Natural killer cell treated with Interleukin-12 subunit alpha and Interleukin-12 subunit beta and Interleukin-15 and Interleukin-18, amount 100 ng/mL, for 72 hours (primary cell): Measurements from ENCODE around the gene SPPL2C. TPM values are rescaled to one million over a fixed set of nuclear protein-coding genes. Genes with fewer than 3 reads are reported as not detected.
"Not testable (repeated sequence)": the region's sequence is repeated elsewhere in the genome, so short reads cannot be mapped to it uniquely, and the experiment has no call there.

Experiments
- ATAC-seq, 2 donors: fragments of 150-1000 bp; cut with Tn5 transposase in 1 of 2; sonication (Bioruptor Pico), chemical (Tn5 transposase) in 1 of 2; 2 replicates each; pipeline ENCODE4 v1.10.0; 2021
- DNase-seq: peaks from one replicate; pipeline ENCODE4 v3.0.0; 2022; ENCODE audit warnings: low spot score
- H3K27ac Mint-ChIP-seq, 2 donors: 1 replicate in 1 of 2; 2 replicates in 1 of 2; pipeline ENCODE4 v1.8.0; 2022; ENCODE audit warnings: mixed read lengths in 2 of 2, mild to moderate bottlenecking in 1 of 2, moderate library complexity in 1 of 2
- H3K27me3 Mint-ChIP-seq, 2 donors: 1 replicate in 1 of 2; 2 replicates in 1 of 2; pipeline ENCODE4 v1.8.0; 2022; ENCODE audit warnings: mixed read lengths in 2 of 2
- H3K36me3 Mint-ChIP-seq: one replicate; pipeline ENCODE4 v1.8.0; 2022; ENCODE audit warnings: mixed read lengths
- H3K4me1 Mint-ChIP-seq, 2 donors: 1 replicate in 1 of 2; 2 replicates in 1 of 2; pipeline ENCODE4 v1.8.0; 2022; ENCODE audit warnings: low read depth in 2 of 2, mixed read lengths in 2 of 2, mild to moderate bottlenecking in 1 of 2
- H3K4me3 Mint-ChIP-seq: one replicate; pipeline ENCODE4 v1.8.0; 2022; ENCODE audit warnings: mixed read lengths
- H3K9me3 Mint-ChIP-seq: 2 replicates; pipeline ENCODE4 v1.8.0; 2022; ENCODE audit warnings: mixed read lengths
- total RNA-seq, 2 donors: library from RNA; stranded (reverse); gene quantifications; one replicate each; pipeline ENCODE4 v1.2.3, GENCODE V29; 2022

Gene SPPL2C
- total RNA-seq, 2 donors from 2014 or later, result not detected

DNA sequence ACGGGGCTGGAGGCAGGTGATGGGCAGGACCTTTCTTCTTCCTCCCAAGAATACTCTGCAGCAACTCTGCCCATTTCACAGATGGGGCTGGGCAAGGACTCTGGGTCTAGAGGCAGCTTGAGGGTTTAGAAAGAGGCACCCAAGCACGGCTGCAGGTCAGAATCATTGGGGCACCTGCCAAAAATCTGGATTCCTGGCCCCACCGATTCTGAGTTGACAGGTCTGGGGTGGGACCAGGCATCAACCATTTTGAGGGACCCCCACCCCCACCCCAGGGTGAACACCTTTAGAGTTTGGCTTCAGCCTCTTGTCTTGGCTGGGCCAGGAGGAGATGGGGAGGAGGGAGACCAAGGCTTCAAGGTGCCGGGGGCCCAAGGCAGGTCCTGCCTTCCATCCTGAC lies 5.3 kb downstream of the SPPL2C start:
- H3K27ac Mint-ChIP-seq, result no peak overlapping the region
- DNase-seq (peak; percentile 35), ATAC-seq (no peak)
- H3K4me1 Mint-ChIP-seq, result peaks cover 2 to 4% of the 10 kb centered on the region in 2 donors
- no peaks in the 10 kb centered on the region for H3K36me3 Mint-ChIP-seq
- no peak overlapping the region for H3K4me3 Mint-ChIP-seq
- no peaks in the 10 kb centered on the region for H3K9me3 Mint-ChIP-seq
- H3K27me3 Mint-ChIP-seq, result peaks cover 0 to 12% of the 10 kb centered on the region in 2 donors

DNA sequence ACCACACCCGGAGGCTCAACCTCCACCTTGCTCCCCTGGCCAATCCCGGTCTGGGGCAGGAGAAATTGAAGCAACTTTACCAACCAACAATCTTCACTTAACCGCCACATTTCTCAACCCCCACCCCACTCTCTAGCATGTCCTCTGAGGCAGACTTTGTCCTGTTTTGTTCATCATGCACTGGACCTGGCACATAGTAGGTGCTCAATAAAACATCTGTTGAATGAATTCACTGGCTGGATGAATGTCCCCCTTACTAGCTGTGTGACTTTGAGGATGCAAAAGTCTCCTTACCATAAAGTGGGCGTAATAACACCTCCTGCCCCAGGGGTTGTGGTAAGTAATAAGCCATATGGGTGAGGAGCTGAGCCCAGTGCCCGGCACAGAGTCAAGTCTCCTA lies 5.8 kb downstream of the SPPL2C start:
- no peak for ATAC-seq
- H3K27ac Mint-ChIP-seq, result no peak overlapping the region
- peaks cover 2 to 4% of the 10 kb centered on the region in 2 donors for H3K4me1 Mint-ChIP-seq
- no peaks in the 10 kb centered on the region for H3K9me3 Mint-ChIP-seq
- no peaks in the 10 kb centered on the region for H3K36me3 Mint-ChIP-seq
- H3K27me3 Mint-ChIP-seq, result peaks cover under 1 to 15% of the 10 kb centered on the region in 2 donors
- DNase-seq, result no peak
- H3K4me3 Mint-ChIP-seq, result no peak overlapping the region

DNA sequence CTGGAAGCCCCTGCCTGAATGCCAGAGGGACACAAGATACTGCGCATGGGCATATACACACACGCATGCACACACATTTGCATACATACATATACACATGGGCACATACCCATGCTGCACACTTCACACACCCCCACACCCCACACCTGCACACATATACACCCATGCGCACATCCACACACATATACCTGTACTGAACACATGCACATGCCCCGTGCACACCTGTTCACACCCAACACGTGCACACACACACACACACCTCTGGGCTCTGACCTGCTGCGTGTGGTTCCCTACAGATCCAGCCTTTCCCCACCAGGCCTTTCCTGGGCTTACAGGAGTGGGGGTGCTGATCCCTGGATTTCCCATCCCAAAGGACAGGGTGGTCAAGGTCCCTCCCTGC lies 6.3 kb downstream of the SPPL2C start:
- Mint-ChIP-seq H3K9me3 (no peaks in the 10 kb centered on the region), H3K4me1 (peaks cover 2 to 4% of the 10 kb centered on the region in 2 donors), H3K36me3 (no peaks in the 10 kb centered on the region), H3K27ac (no peak overlapping the region), H3K27me3 (peaks cover 6 to 18% of the 10 kb centered on the region in 2 donors), H3K4me3 (no peak overlapping the region)
- ATAC-seq (peak in 1 of 2 donors; percentile 42), DNase-seq (no peak)

DNA sequence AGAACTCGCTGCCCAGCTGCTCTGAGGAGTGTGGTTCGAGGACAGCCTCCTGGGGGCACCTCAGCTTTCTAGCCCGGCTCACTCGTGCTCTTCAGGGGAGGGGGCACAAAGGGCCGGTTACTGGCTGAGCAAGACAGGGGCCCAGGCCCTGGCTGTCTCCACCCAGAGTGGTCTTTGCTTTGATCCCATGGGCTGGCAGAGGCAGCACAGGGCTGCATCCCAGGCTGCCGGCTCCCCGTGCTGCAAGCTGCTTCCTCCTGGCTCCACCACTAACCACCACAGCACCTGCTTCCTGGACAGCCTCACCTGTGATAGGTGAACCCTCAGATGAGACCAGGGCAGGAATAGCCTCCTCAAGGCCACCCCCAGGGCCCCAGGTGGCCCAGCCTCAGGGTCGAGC lies 6.8 kb downstream of the SPPL2C start:
- no peaks in the 10 kb centered on the region for H3K9me3 Mint-ChIP-seq
- no peak overlapping the region for H3K4me3 Mint-ChIP-seq
- ATAC-seq (no peak), DNase-seq (peak; percentile 51)
- peaks cover 8 to 18% of the 10 kb centered on the region in 2 donors for H3K27me3 Mint-ChIP-seq
- H3K27ac Mint-ChIP-seq, result no peak overlapping the region
- H3K4me1 Mint-ChIP-seq, result peaks cover 2 to 4% of the 10 kb centered on the region in 2 donors
- no peaks in the 10 kb centered on the region for H3K36me3 Mint-ChIP-seq

DNA sequence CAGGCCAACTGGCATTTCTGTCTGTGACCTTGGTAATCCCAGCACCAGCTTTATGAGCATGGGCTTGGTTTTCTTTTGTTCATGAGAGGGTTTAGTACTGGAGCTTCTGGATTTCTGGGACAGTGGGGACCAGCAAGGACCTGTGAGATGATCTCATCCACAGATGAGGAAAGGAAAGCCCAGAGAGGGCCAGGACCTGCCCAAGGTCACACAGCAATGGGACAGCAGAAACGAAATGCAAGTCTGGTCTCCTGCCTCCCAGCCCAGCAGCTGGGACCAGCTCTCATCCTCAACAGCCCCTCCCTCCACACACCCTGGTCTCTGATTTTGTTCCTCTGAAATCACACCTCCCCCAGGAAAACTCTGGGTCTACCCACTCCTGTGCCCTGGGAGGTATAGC lies 7.2 kb downstream of the SPPL2C start:
- Mint-ChIP-seq H3K4me1 (peaks cover 2 to 4% of the 10 kb centered on the region in 2 donors), H3K36me3 (no peaks in the 10 kb centered on the region), H3K27ac (no peak overlapping the region), H3K9me3 (no peaks in the 10 kb centered on the region), H3K4me3 (no peak overlapping the region), H3K27me3 (peaks cover 8 to 20% of the 10 kb centered on the region in 2 donors)
- peak; percentile 31 for DNase-seq
- ATAC-seq, result no peak

DNA sequence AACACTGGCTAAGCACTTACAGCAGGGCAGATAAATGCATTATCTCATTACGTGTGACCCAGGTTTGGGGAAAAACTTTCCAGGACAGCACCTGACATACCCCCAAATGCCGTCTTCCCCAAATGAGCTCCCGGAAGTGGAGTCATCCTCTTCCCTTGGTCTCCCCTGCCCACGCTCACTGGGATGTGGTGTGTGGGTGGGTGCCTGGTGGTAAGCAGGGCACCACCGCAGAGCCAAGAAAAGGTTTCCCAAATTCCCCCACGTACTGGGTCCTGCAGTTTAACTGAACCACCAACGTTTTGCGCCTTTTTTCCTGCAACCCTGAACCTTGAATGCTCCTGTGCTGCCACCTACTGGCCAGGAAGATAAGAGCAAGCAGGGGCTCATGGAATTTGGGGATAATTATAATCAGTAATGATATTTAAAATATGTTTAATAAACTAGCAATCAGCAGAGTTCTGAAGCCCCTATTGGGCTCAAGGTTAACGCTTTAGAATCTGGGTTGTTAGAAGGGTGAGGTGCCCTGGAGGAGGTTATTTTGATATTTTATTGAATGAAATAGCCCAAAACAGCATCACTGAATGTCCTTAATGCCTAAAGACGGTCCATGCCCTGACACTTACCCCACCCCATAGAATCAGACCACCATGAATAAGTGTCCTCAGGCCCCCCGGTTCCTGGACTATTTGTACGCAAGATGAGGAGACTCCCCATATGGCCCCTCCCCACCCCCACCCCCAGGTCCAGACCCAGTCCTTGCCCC lies 8.0 kb downstream of the SPPL2C start:
- ATAC-seq, result no peak
- H3K4me1 Mint-ChIP-seq, result peaks cover 2 to 4% of the 10 kb centered on the region in 2 donors
- no peak overlapping the region for H3K27ac Mint-ChIP-seq
- no peak overlapping the region for H3K4me3 Mint-ChIP-seq
- peaks cover 10 to 21% of the 10 kb centered on the region in 2 donors for H3K27me3 Mint-ChIP-seq
- no peak for DNase-seq
- no peaks in the 10 kb centered on the region for H3K9me3 Mint-ChIP-seq
- no peaks in the 10 kb centered on the region for H3K36me3 Mint-ChIP-seq

DNA sequence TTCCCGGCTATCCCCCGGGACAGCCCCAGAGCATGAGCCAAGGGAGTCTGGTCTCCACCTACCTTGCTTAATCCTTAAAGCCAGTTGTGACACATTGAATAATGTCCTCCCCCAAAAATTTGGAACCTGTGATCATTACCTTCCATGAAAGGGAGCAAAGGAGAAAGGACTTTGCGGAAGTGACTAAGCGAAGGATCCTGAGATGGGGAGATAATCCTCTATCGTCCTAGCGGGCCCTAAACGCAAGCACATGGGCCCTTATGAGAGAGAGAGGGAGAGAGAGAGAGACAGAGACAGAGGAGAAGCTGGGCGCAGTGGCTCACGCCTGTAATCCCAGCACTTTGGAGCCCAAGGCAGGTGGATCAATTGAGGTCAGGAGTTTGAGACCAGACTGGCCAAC lies 9.5 kb downstream of the SPPL2C start:
- DNase-seq (no peak), ATAC-seq (no peak)
- no peak overlapping the region for H3K4me3 Mint-ChIP-seq
- H3K27me3 Mint-ChIP-seq, result peaks cover 20 to 25% of the 10 kb centered on the region in 2 donors
- no peak overlapping the region for H3K27ac Mint-ChIP-seq
- H3K9me3 Mint-ChIP-seq, result no peaks in the 10 kb centered on the region
- no peaks in the 10 kb centered on the region for H3K36me3 Mint-ChIP-seq
- H3K4me1 Mint-ChIP-seq, result peaks cover 2 to 4% of the 10 kb centered on the region in 2 donors

DNA sequence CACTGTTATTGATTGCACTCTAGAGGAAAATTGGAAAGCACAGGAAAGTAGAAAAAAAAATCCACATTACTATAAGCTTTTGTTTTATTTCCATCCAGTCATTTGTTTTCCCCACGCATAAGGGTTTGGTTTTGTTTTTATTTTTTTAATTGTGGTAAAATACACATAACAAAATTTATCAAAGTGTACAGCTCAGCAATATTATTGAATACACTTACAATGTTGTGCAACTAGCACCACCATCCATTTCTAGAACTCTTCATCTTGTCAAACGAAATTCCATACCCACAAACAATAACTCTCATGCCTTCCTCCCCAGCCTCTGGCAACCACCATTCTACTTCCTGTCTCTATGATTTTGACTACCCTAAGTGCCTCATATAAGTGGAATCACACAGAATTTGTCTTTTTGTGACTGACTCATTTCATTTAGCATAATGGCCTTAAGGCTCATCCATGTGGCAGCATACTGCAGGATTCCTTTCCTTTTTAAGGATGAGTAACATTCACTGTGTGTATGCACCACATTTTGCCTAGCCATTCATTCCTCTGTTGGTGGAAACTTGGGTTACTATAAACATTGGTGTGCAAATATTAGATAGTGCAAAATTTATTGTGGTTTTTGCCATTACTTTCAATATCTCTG lies 11.1 kb downstream of the SPPL2C start:
- Mint-ChIP-seq H3K4me3 (no peak overlapping the region), H3K36me3 (no peaks in the 10 kb centered on the region), H3K9me3 (no peaks in the 10 kb centered on the region), H3K27me3 (peaks cover 32 to 33% of the 10 kb centered on the region in 2 donors), H3K4me1 (peaks cover 2 to 4% of the 10 kb centered on the region in 2 donors), H3K27ac (no peak overlapping the region)
- DNase-seq, result no peak
- no peak for ATAC-seq

DNA sequence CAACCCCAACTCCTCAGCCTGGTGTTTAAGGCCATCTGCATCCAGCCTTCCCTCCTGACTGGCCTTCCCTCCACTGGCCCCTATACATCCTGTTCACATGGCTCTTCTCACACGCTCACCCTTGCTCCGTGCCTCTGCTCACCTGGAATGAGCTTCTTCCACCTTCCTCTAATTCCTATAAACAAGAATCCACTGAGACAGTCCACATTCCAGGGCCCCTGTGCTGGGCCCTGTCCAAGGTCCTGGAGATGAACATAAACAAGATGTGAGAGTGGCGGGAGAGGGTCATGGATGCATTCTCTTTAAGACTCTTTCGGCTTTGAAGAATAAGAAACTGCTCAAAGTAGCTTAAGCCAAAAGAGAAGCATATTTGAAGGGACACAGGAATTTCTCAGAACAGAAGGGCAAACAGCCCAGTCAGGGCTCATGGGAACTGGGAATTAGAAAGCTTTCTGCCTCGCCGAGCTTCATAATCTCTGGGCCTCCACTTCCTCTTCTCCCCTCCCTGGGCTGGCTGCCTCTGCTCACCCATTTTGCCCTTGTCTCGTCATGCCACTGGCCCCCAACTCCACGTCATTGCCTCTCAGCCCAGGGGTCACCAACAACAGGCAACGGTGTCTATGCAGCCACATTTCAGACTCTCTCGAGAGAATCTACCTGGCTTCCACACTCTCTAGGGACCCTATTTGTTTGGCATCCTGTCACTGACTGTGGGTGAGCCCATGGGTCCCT lies 13.5 kb downstream of the SPPL2C start:
- ATAC-seq (no peak), DNase-seq (no peak)
- H3K4me1 Mint-ChIP-seq, result no peaks in the 10 kb centered on the region
- no peak overlapping the region for H3K27ac Mint-ChIP-seq
- H3K36me3 Mint-ChIP-seq, result no peaks in the 10 kb centered on the region
- peaks cover 39 to 49% of the 10 kb centered on the region in 2 donors for H3K27me3 Mint-ChIP-seq
- no peak overlapping the region for H3K4me3 Mint-ChIP-seq
- no peaks in the 10 kb centered on the region for H3K9me3 Mint-ChIP-seq

DNA sequence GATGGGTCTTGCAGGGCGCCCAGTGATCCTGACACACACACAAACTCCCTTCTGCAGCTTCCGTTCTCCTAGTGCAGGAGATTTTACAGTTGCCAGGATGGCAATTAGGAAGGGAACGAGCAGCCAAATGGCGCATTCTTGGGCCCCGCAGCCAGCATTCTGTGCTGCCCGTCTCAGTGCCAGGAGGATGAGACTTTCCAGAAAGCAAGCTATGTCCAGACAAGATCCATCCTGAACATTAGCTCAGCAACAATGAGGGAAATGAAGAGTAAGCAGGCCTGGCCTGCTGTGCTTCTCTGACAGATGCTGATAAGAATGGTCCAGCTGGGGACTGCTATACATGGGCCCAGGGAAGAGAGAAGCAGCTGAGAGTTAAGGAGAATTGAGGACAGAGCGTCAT lies 16.5 kb downstream of the SPPL2C start:
- H3K36me3 Mint-ChIP-seq, result no peaks in the 10 kb centered on the region
- H3K4me3 Mint-ChIP-seq, result no peak overlapping the region
- H3K27ac Mint-ChIP-seq, result no peak overlapping the region
- H3K4me1 Mint-ChIP-seq, result no peaks in the 10 kb centered on the region
- no peak for ATAC-seq
- DNase-seq, result no peak
- H3K9me3 Mint-ChIP-seq, result no peaks in the 10 kb centered on the region
- peaks cover 39 to 67% of the 10 kb centered on the region in 2 donors for H3K27me3 Mint-ChIP-seq

DNA sequence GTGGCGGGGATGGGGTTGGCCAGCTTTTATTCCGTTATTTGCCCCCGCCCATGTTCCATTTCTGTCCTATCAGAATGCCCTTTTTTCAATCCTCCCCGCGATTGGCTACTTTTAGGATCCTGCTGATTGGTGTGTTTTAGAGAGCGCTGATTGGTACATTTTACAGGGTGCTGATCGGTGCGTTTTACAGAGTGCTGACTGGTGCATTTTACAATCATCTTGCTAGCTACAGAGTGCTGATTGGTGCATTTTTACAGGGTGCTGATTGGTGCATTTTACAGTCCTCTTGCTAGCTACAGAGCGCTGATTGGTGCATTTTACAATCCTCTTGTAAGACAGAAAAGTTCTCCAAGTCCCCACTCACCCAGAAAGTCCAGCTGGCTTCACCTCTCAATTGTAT lies 17.4 kb downstream of the SPPL2C start:
- not testable (repeated sequence) for H3K9me3 Mint-ChIP-seq, H3K4me3 Mint-ChIP-seq, H3K4me1 Mint-ChIP-seq, ATAC-seq, H3K27ac Mint-ChIP-seq, H3K36me3 Mint-ChIP-seq, DNase-seq
- peaks cover 37 to 66% of the 10 kb centered on the region in 2 donors for H3K27me3 Mint-ChIP-seq

DNA sequence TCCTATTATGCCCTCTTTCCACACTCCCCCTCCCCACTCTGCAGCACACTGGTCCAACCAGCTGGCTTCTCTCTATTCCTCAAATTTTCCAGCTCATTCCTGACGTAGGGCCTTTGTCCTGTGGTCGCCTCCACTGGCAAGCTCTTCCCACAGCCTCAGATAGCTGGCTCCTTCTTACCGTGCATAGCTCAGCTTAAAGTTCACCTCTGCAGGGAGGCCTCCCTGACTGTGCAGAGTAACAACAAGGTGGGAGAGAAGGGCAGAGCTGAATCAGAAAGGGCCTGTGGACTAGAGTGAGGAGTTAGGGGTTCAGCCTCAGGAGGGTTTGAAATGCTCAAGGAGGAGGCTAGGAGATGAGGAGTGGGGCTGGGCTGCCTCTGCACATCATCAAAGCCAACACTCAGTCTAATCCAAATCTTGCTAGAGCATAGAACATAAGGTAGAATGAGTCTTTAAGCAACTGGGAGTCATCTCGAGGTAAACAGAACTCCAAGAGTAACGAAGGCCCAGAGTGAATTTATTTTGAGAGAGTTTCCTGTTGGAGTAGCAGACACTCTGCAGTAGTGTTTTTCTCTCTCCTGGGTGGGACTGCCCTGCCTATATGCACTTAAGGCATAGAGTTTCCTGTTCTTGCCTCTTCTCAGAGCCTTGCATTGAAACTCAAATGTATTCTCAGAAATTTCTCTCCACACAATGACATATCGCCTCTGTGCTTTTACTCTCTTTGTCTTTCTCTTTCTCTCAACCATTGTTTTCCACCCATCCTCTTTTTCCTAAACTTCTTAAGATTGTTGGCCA lies 19.4 kb downstream of the SPPL2C start:
- DNase-seq (no peak), ATAC-seq (no peak)
- H3K36me3 Mint-ChIP-seq, result no peaks in the 10 kb centered on the region
- H3K9me3 Mint-ChIP-seq, result no peaks in the 10 kb centered on the region
- H3K4me3 Mint-ChIP-seq, result no peak overlapping the region
- H3K27me3 Mint-ChIP-seq, result peaks cover 29 to 55% of the 10 kb centered on the region in 2 donors
- no peaks in the 10 kb centered on the region for H3K4me1 Mint-ChIP-seq
- H3K27ac Mint-ChIP-seq, result no peak overlapping the region

DNA sequence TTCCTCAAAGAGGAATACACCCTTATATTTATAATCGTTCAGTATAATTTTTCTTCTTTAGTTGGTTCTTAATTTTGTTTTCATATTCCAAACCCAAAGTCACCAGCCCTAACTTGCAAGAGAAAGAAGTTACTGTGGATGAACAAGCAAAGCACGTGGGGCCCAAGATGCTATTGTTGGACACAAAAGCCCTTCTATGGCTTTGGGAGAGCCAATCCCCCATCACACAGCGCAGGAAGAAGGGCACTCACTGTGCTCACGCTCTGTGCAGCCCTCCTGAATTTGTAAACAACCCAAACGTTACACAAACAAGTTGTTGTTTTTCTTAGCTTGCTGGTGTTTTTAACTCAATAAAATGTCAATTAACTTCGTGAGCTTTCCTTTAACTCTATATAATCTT lies 22.5 kb downstream of the SPPL2C start:
- Mint-ChIP-seq H3K9me3 (no peaks in the 10 kb centered on the region), H3K4me3 (no peak overlapping the region), H3K27ac (no peak overlapping the region), H3K4me1 (peaks cover 0 to 2% of the 10 kb centered on the region in 2 donors), H3K27me3 (peaks cover 23 to 50% of the 10 kb centered on the region in 2 donors), H3K36me3 (no peaks in the 10 kb centered on the region)
- DNase-seq, result no peak
- ATAC-seq, result no peak
